Prostate gland (tissue), 2 donors: ENCODE measurements around the gene LRRC32.

ENCODE experiments used
- CTCF ChIP-seq, 4 experiments: fragments of 200-600 bp in 2 of 4; fragments of 450-650 bp in 2 of 4; sonication (generic) in 2 of 4; IDR thresholded peaks; 1 replicate in 3 of 4; 2 replicates in 1 of 4; pipeline ENCODE4 v1.5.1; 2016 to 2019; ENCODE audit warnings: antibody characterized with exemption in 4 of 4, mild to moderate bottlenecking in 2 of 4, moderate library complexity in 2 of 4
- POLR2A ChIP-seq: fragments of 450-650 bp; IDR thresholded peaks from one replicate; pipeline ENCODE4 v1.6.1; 2016; ENCODE audit warnings: antibody characterized with exemption, mild to moderate bottlenecking
- POLR2AphosphoS5 ChIP-seq: sonication (generic); formaldehyde crosslinking; IDR thresholded peaks from one replicate; pipeline ENCODE4 v1.6.1; 2017; ENCODE audit warnings: antibody characterized with exemption

GRCh38 chr11:76609736-76610370 is 60.7 kb downstream of the LRRC32 start:
- TF ChIP-seq CTCF (IDR thresholded peaks at IDR 0.05): no peak
- no peak for TF ChIP-seq POLR2A
- no peak for TF ChIP-seq POLR2AphosphoS5
